GM12878 (cell line): Measurements from ENCODE around the gene GABBR2. TPM values are rescaled to one million over a fixed set of nuclear protein-coding genes. Genes with fewer than 3 reads are reported as not detected.

Experiments
- JUNB ChIP-seq: IDR thresholded peaks from 2 replicates; pipeline ENCODE4 v1.6.1; 2016; ENCODE audit warnings: antibody characterized with exemption, mild to moderate bottlenecking
- MYB ChIP-seq: fragments of 150-350 bp; IDR thresholded peaks from 2 replicates; pipeline ENCODE4 v1.6.1; 2014; ENCODE audit warnings: mild to moderate bottlenecking, low read depth, low read length, borderline replicate concordance
- SMARCA5 ChIP-seq: fragments of 450-650 bp; IDR thresholded peaks from 2 replicates; pipeline ENCODE4 v1.6.1; 2017; ENCODE audit warnings: mild to moderate bottlenecking
- SMC3 ChIP-seq: IDR thresholded peaks from 2 replicates; pipeline ENCODE4 v1.6.1; 2011; ENCODE audit warnings: low read length, improper control_type of control experiment, borderline replicate concordance
- SREBF1 ChIP-seq: IDR thresholded peaks from 2 replicates; pipeline ENCODE4 v1.6.1; 2012; ENCODE audit warnings: mild to moderate bottlenecking, low read length
- ZNF384 ChIP-seq: IDR thresholded peaks from 2 replicates; pipeline ENCODE4 v1.6.1; 2012; ENCODE audit warnings: low read depth, mild to moderate bottlenecking, low read length, improper control_type of control experiment, borderline replicate concordance
- polyA plus RNA-seq, 11 experiments: library from polyadenylated mRNA; depleted of rRNA in 4 of 11; unstranded in 6 of 11; stranded (reverse) in 5 of 11; fragments of >200 nt; fragmentation: Nextera tagmentation in 4 of 11; fragmentation: Illumina TruSeq in 1 of 11; extraction: Ambion mirVana in 4 of 11; extraction: Trizol in 1 of 11; gene quantifications; 1 replicate in 1 of 11; 2 replicates in 10 of 11; pipeline versions ENCODE4 v1.2.1 to v1.2.3, GENCODE V29; 2011 to 2016; ENCODE audit warnings: inconsistent platforms in 2 of 11, missing spikeins in 2 of 11, low read depth in 1 of 11
- total RNA-seq, 4 experiments: library from RNA; depleted of rRNA in 3 of 4; stranded (reverse); fragments of >200 nt in 3 of 4; fragmentation: Illumina TruSeq in 1 of 4; extraction: Trizol in 1 of 4; gene quantifications; 2 replicates each; pipeline versions ENCODE4 v1.2.1 to v1.2.3, GENCODE V29; 2013 to 2021
- TF ChIP-seq, protein P1 (sequence below): IDR thresholded peaks from 2 replicates; pipeline ENCODE4 v1.6.1; 2011; ENCODE audit warnings: mild to moderate bottlenecking, low read depth, low read length, moderate library complexity; ENCODE audit not compliant: insufficient replicate concordance
- TF ChIP-seq, protein P2 (sequence below): fragments of 450-650 bp; formaldehyde crosslinking; IDR thresholded peaks from 2 replicates; pipeline ENCODE4 v1.4.0; 2022; ENCODE audit warnings: mild to moderate bottlenecking, moderate library complexity
- TF ChIP-seq, protein P3 (sequence below): fragments of 150-350 bp; IDR thresholded peaks from 2 replicates; pipeline ENCODE4 v1.6.1; 2014; ENCODE audit warnings: mild to moderate bottlenecking, low read depth, low read length

The GABBR2 gene
- total and polyA plus RNA-seq, 10 of the 15 experiments (the other 5 are each of a cell fraction or from before 2014, with no cell fraction given) = 0.02 to 2.2 (median 0.06) TPM; not detected in 2

DNA sequence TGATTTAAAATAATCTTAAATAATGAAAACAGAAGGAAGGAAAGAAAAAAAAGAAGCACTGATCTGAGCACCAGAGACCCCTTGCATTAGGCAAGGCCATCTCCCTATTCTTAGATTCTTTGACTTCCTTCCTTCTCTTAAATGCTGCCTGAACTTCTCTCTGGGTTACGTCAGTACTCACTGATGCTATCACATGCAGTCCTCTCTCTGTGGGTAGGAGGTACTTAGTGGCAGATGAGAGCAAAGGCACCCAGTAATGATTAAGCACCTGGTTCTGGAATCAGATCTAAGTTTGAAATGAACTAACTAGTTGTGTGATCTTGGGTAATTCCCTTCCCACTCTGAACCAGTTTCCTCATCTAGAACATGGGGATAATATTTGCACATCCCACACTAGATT is 343.0 kb downstream of the GABBR2 start (continued):
- TF ChIP-seq JUNB (no peak), SMC3 (no peak), MYB (no peak), SMARCA5 (no peak), ZNF384 (no peak), SREBF1 (no peak)
- TF ChIP-seq, protein P1, sequence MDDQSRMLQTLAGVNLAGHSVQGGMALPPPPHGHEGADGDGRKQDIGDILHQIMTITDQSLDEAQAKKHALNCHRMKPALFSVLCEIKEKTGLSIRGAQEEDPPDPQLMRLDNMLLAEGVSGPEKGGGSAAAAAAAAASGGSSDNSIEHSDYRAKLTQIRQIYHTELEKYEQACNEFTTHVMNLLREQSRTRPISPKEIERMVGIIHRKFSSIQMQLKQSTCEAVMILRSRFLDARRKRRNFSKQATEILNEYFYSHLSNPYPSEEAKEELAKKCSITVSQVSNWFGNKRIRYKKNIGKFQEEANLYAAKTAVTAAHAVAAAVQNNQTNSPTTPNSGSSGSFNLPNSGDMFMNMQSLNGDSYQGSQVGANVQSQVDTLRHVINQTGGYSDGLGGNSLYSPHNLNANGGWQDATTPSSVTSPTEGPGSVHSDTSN = no peak
- TF ChIP-seq, protein P2, sequence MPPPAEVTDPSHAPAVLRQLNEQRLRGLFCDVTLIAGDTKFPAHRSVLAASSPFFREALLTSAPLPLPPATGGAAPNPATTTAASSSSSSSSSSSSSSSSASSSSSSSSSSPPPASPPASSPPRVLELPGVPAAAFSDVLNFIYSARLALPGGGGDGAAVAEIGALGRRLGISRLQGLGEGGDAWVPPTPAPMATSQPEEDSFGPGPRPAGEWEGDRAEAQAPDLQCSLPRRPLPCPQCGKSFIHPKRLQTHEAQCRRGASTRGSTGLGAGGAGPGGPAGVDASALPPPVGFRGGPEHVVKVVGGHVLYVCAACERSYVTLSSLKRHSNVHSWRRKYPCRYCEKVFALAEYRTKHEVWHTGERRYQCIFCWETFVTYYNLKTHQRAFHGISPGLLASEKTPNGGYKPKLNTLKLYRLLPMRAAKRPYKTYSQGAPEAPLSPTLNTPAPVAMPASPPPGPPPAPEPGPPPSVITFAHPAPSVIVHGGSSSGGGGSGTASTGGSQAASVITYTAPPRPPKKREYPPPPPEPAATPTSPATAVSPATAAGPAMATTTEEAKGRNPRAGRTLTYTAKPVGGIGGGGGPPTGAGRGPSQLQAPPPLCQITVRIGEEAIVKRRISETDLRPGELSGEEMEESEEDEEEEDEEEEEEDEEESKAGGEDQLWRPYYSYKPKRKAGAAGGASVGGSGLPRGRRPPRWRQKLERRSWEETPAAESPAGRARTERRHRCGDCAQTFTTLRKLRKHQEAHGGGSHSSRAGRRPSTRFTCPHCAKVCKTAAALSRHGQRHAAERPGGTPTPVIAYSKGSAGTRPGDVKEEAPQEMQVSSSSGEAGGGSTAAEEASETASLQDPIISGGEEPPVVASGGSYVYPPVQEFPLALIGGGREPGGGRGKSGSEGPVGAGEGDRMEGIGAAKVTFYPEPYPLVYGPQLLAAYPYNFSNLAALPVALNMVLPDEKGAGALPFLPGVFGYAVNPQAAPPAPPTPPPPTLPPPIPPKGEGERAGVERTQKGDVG (CRISPR knock-in tag) = no peak
- TF ChIP-seq, protein P3, sequence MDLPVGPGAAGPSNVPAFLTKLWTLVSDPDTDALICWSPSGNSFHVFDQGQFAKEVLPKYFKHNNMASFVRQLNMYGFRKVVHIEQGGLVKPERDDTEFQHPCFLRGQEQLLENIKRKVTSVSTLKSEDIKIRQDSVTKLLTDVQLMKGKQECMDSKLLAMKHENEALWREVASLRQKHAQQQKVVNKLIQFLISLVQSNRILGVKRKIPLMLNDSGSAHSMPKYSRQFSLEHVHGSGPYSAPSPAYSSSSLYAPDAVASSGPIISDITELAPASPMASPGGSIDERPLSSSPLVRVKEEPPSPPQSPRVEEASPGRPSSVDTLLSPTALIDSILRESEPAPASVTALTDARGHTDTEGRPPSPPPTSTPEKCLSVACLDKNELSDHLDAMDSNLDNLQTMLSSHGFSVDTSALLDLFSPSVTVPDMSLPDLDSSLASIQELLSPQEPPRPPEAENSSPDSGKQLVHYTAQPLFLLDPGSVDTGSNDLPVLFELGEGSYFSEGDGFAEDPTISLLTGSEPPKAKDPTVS = no peak
